Measurements from ENCODE around the gene SSBP2.
A peak's percentile ranks its signal among the peaks of the same experiment; 100 is the strongest.

The SSBP2 gene

GRCh38 chr5:81590498-81591384 lies 160.2 kb downstream of the SSBP2 start:
- no peak for DNase-seq (ENCODE audit: low spot score)

DNA sequence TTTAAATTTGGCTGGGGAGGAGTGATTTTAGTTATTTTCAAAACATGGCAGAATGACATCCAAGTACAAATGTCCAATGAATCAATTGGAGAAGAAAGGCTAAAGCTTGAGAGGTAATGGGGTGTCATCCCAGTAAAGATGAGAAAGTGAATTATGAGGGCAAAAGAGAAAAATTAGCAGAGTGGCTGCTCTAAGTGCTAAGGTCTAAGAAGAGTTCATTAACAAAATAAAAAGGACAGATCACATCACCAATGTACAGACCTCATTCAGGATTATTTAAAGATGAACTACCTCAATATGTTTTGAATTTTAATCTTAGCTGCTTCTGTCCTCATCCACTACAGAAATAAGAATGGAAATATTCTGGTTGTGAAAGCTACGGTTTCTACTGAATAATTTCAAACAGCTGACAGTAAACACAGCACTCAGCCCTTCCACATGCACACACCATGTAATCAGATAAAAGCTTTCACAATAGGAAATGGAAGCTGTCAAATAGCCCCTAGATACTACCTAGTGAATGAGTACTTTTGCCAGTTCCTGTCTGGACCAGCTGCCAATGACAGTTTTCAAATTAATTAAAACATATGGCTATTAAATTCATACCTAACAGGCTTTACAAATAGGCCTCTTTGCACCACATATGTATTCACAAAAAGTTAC lies 171.5 kb downstream of the SSBP2 start:
- peak; percentile 3 for DNase-seq (ENCODE audit: low spot score)

GRCh38 chr5:81577091-81577490 lies 173.8 kb downstream of the SSBP2 start:
- no peak for DNase-seq (ENCODE audit: low spot score)

DNA sequence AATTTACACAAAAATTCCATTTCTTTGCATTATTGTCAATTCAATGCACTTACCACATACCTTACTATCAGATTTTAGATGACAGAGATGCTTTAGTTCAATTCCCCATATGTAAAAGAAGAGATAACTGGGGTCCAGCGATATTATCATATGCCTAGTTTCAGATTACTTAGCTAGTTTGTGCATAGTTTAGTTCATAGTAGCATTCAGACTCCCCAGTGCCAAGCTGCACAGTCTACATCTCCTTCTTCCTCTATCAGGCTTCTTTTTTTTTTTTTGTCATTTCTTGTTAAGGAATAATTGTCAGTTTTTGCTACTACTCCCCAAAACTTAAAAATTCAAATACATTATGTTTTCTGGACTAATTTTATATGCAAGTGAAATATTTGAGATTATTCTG lies 175.0 kb downstream of the SSBP2 start:
- no peak for DNase-seq (ENCODE audit: low spot score)

GRCh38 chr5:81572201-81572600 lies 178.7 kb downstream of the SSBP2 start:
- no peak for DNase-seq (ENCODE audit: low spot score)

GRCh38 chr5:81558188-81558587 lies 192.7 kb downstream of the SSBP2 start:
- no peak for DNase-seq (ENCODE audit: low spot score)

GRCh38 chr5:81556809-81557208 lies 194.1 kb downstream of the SSBP2 start:
- peak; percentile 38 for DNase-seq (ENCODE audit: low spot score)

- DNase-seq (ENCODE audit: low spot score), result no peak
These were observed 195.0 kb downstream of the SSBP2 start for GRCh38 chr5:81555865-81556264.

GRCh38 chr5:81554647-81555046 lies 196.2 kb downstream of the SSBP2 start:
- DNase-seq (ENCODE audit: low spot score), result no peak

DNA sequence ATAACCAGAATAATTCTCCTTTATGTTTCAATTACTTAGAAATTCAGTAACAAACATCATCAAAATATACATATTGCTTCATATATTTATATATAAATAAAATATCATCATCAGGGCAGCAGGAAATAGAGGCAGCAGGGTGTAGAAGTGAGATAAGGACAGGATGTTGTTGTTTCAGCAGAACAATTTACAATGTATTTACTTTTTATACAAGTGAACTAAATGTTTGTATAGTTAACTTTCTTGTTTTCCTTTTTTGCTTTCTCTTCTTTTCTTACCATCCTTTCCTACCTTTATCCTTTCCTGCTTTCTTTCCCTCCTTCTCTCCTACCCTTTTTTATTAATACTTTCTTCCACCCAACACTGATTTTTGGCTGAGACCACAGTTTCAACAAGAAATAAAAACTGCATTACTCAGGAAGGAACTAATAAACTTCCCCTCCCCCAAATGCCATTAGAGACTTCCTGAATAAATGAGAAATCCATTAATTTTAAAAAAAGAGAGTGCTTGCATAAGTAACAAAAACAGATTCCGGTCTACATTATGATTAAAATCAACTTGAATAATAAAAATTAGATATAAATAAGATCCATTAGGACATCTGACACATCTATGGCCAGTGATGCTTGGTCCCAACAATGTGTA lies 197.2 kb downstream of the SSBP2 start:
- DNase-seq (ENCODE audit: low spot score), result no peak

DNA sequence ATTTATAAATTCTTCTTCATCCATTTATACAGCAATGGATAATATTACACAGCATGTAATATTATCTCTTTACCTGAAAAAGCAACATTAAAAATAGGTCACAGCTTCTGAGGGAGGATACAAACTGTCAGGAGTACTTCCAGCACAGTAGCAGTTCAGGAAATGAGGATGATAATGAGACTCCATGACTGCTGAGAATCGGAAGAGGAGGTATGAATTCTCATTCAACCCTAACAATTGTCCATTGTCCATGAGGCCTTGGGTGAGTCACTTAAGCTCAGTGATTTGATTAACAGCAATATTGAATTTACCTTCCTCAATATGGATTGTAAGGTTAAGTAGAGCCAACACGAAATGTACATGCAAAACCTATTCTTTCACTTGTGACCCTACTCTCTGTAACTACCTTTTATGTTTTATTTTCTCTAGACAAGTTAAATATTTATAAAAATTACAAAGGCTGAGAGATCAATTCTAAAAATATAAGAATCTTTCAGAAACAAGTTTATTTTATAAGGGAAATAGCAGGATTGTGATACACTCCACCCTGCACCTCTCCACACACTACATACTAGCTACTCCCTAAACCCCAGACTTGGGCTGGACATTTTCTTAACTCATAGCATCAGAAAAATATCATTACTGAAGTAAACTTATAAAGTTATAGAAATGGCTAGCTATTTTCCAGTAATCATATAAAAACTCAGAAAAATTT lies 197.9 kb downstream of the SSBP2 start:
- DNase-seq (ENCODE audit: low spot score), result no peak

DNA sequence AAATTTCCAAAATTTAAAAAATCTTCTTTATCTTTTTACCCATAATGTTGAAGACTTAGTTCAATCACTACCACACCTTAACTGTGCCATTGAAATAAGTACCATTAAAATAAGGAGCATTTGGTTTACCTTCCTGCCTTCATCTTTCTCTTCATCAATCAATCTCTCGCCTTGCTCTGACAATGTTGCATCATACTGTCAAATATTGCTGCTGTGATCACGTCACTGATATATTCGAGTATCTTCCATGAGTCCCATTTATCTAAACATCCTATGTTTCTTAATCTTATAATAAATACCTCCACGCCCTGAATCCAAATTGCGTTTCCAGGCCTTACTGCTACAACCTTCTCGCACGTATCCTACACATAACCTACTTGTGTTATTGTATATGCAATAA lies 201.8 kb downstream of the SSBP2 start:
- no peak for DNase-seq (ENCODE audit: low spot score)

DNA sequence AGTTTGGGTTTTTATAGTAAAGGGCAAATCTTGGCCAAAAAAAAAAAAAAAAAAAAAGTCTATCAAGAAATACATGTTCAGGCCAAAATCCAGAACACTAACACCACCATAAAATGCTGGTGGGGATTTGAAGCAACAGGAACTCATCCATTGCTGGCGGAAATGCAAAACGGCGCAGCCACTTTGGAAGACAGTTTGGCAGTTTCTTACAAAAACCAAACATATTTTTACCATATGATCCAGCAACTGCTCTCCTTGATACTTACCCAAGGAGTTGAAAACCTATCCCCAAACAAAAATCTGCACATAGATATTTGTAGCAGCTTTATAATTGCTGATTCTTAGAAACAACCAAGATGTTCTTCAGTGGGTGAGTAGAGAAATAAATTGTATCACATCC lies 203.9 kb downstream of the SSBP2 start:
- DNase-seq (ENCODE audit: low spot score), result no peak

- no peak for DNase-seq (ENCODE audit: low spot score)
These were observed 205.0 kb downstream of the SSBP2 start for GRCh38 chr5:81545911-81546310.

DNA sequence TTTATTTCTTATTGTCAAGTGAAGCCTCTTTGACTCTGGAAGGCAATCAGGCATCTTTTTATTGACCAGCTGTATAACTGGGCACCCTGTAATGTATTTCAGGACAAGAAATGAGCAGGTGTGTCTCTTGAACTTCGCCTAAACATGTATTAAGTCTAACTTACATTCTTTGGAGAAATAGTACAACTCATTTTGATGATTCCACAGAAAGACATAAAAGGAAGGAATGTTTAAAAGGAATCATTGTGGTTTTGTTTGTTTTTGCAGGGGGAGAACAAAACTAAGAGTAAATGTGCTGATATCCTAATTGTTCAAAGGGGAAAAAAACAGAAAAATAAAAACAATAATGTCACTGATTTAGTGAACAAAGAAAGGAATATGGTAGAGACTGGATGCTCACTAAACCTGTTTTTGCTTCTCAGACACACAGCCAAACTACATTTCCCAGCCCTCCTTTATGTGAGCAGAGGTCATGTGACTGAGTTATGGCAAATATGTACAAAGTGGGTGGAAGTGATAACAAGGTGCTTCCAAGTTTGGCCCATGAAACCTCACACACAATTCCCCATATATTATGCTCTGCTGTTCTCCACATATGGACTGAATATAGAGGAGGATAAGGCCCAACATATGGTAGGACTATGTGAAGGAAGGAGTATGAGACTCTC lies 206.4 kb downstream of the SSBP2 start:
- DNase-seq (ENCODE audit: low spot score), result no peak

DNA sequence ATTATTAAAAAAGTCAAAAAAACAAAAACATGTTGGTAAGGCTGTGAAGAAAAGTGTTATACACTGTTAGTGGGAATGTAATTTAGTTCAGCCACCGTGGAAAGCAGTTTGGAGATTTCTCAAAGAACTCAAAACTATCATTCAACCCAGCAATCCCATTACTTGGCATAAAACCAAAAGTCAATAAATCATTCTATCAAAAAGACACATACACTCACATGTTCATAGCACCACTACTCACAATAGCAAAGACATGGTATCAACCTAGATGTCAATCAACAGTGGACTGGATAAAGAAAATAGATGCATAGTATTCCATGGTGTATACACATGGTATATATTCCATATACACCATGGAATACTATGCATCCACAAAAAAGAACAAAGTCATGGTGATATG lies 208.7 kb downstream of the SSBP2 start:
- DNase-seq (ENCODE audit: low spot score), result no peak

DNA sequence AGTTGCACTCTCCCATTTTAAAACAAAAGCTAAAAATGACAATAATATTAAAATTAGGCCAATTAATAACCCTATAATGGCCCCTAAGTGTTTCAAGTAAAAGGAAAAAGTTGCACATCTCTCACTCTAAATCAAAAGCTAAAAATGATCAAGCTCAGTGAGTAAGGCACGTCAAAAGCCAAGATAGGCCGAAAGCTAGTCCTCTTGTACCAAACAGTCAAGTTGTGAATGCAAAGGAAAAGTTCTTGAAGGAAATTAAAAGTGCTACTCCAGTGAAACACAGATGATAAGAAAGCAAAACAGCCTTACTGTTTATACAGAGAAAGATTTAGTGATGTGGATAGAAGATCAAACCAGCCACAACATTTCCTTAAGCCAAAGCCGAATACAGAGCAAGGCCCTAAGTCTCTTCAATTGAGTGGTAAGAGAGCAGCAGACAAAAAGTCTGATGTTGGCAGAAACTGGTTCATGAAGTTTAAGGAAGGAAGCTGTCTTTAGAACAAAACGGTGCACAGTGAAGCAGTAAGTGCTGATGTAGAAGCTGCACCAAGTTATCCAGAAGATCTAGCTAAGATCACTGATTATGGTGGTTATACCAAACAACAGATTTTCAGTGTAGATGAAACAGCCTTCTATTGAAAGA lies 212.9 kb downstream of the SSBP2 start:
- no peak for DNase-seq (ENCODE audit: low spot score)

GRCh38 chr5:81534441-81534840 lies 216.5 kb downstream of the SSBP2 start:
- DNase-seq (ENCODE audit: low spot score), result no peak

DNA sequence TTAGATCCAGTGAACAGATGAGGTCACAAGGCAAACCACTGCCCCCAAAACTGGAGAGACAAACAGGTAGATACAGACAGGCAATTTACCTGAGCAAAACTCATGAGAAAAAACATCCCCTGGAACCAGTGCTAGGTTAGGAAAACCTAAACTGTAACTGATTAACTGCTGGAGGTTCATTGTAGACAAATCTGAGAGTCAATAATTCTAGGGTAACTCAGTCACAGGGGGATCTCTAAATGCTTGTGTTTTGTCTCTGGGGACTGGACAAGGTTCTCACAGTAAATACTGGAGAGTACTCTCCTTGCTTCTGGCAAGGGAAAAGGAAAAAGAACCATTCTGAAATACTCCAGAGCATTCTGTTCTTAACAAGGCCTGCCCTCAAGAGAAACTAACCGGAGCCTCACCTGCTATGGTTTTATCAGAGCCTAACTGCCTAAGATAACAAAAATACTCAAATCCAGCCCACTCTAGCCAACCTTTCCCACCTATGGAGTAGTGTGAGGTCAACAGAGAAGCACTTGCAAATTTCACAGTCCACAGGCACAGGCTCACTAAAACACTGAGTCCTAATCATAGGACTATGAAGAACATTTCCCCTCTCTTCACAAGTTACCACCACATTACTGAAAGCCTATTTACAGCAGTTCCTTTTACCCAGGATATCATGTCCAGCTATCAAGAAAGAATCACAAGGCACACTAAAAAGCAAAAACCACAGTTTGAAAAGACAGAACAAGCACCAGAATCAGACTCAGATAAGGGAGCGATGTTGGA lies 217.1 kb downstream of the SSBP2 start:
- DNase-seq (ENCODE audit: low spot score), result no peak

DNA sequence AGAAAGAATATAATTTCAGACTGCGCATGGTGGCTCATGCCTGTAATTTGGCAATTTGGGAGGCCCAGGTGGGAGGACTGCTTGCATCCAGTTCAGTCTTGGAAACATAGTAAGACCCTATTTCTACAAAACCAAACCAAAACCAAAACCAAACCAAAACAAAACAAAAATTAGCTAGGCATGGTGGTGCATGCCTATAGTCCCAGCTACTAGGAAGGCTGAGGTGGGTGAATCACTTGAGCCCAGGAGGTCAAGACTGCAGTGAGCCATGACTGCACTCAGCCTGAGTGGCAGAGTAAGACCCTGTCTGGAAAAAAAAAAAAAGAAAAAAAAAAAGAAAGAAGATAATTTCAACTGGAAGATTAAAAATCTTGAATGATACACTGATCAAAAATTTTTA lies 220.0 kb downstream of the SSBP2 start:
- DNase-seq (ENCODE audit: low spot score), result no peak

DNA sequence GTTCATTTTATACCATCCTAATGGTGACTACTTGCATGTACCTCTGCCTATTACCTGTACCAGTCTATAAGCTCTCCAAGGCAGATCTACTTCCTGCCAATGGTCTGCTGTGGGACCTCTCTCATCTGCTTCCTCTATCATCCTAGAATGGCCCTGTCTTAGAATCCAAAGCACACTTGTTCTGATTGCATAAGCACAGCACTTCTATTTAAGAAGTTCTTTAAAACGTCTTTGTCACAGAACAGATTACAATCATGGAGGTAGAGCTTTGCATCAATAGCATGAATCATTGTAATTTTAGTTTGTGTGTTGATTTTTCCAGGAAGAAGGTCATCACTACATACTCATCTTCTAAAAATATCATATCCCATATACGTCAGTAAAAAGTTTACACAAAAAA lies 225.2 kb downstream of the SSBP2 start:
- DNase-seq (ENCODE audit: low spot score), result no peak

All from activated CD4-positive, alpha-beta T cell treated with anti-CD3 and anti-CD28 coated beads, Interleukin-2, Interleukin-4, amounts not matched to agents 100 ng/mL and 50 ng/mL, durations not matched to agents 16 hours and 8 hours (primary cell).